GM19463 (cell line): ENCODE results near the gene COLGALT1.
"Not testable (repeated sequence)": the region's sequence is repeated elsewhere in the genome, so short reads cannot be mapped to it uniquely, and the experiment has no call there.

Source experiments
- ATAC-seq: cut with Tn5 transposase; IDR thresholded peaks from one replicate; pipeline ENCODE4 v1.9.1; 2021; ENCODE audit warnings: mild to moderate bottlenecking, moderate library complexity; ENCODE audit not compliant: unreplicated experiment

Gene COLGALT1

GRCh38 chr19:17532116-17532515 lies 23.3 kb upstream of the COLGALT1 start:
- no peak for ATAC-seq

GRCh38 chr19:17532557-17532956 lies 22.9 kb upstream of the COLGALT1 start:
- no peak for ATAC-seq

GRCh38 chr19:17534767-17535166 lies 20.7 kb upstream of the COLGALT1 start:
- ATAC-seq = no peak

GRCh38 chr19:17536955-17537354 lies 18.5 kb upstream of the COLGALT1 start:
- ATAC-seq = no peak

- no peak for ATAC-seq
These were observed 16.7 kb upstream of the COLGALT1 start for GRCh38 chr19:17538684-17539237.

- ATAC-seq = no peak
These were observed 16.0 kb upstream of the COLGALT1 start for GRCh38 chr19:17539238-17540117.

- ATAC-seq = no peak
These were observed 15.3 kb upstream of the COLGALT1 start for GRCh38 chr19:17540174-17540573.

- ATAC-seq = no peak
These were observed 14.2 kb upstream of the COLGALT1 start for GRCh38 chr19:17541184-17541759.

- ATAC-seq = no peak
These were observed 13.4 kb upstream of the COLGALT1 start for GRCh38 chr19:17542042-17542441.

- no peak for ATAC-seq
These were observed 12.5 kb upstream of the COLGALT1 start for GRCh38 chr19:17542793-17543582.

GRCh38 chr19:17543986-17544385 lies 11.5 kb upstream of the COLGALT1 start:
- ATAC-seq = no peak

- ATAC-seq = no peak
These were observed 11.0 kb upstream of the COLGALT1 start for GRCh38 chr19:17544418-17544817.

GRCh38 chr19:17548145-17548544 lies 7.3 kb upstream of the COLGALT1 start:
- no peak for ATAC-seq

GRCh38 chr19:17549085-17549740 lies 6.2 kb upstream of the COLGALT1 start:
- ATAC-seq = no peak

- ATAC-seq = no peak
These were observed 5.3 kb upstream of the COLGALT1 start for GRCh38 chr19:17550076-17550667.

- not testable (repeated sequence) for ATAC-seq
These were observed 2.7 kb upstream of the COLGALT1 start for GRCh38 chr19:17552735-17553134.

GRCh38 chr19:17553256-17553655 lies 2.2 kb upstream of the COLGALT1 start:
- ATAC-seq = no peak

GRCh38 chr19:17554968-17555479 lies 425 bp upstream of the COLGALT1 start:
- no peak for ATAC-seq

GRCh38 chr19:17555929-17556813 lies 722 bp downstream of the COLGALT1 start:
- ATAC-seq = peak; percentile 24
